CD1c-positive myeloid dendritic cell (primary cell): ENCODE data around the gene IGFL3.

ENCODE experiments used
- DNase-seq: peaks from one replicate; pipeline ENCODE4 v3.0.0-alpha.2; 2016; ENCODE audit errors: extremely low spot score

The IGFL3 gene

DNA sequence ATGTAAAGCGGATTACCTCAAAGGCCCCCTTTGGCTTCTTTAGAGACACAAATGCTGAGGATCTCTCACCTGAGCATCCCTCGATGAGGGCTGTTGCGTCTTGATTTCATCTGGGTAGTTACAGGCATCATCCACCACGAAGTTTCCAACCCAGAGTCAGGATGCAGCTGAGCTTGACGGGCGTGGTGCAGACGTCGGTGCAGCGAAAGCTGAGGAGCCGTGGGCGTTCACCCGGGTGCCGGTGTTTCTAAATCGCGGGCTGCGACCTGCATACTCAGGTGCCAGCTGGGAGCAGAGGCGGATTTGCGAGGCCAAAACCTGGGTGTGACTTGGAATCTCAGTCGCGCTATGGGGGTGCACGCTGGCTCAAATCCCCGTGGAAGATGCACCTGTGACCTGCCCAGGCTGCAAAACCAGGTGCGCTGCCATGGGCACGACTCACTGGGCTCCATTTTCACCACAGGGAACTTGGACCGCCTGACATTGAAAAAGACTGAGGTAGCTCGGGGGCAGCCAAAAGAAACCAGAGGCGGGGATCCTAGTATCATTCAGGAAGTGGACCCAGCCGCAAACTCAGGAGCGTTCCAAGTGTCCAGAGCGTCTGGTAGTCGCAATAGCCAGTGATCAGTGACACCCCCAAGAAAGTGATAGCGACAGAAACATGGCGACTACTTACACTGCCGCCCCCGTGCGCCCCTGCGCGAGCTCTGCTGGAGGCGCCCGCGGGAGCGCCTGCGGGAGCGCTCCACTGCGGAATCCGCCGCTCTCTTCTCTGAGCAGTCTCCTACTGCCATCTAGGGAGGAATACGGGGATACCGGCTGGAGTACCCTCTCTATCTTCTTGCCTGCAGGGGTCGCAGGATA, 47.3 kb downstream of the IGFL3 start:
- peak; percentile 68 for DNase-seq

DNA sequence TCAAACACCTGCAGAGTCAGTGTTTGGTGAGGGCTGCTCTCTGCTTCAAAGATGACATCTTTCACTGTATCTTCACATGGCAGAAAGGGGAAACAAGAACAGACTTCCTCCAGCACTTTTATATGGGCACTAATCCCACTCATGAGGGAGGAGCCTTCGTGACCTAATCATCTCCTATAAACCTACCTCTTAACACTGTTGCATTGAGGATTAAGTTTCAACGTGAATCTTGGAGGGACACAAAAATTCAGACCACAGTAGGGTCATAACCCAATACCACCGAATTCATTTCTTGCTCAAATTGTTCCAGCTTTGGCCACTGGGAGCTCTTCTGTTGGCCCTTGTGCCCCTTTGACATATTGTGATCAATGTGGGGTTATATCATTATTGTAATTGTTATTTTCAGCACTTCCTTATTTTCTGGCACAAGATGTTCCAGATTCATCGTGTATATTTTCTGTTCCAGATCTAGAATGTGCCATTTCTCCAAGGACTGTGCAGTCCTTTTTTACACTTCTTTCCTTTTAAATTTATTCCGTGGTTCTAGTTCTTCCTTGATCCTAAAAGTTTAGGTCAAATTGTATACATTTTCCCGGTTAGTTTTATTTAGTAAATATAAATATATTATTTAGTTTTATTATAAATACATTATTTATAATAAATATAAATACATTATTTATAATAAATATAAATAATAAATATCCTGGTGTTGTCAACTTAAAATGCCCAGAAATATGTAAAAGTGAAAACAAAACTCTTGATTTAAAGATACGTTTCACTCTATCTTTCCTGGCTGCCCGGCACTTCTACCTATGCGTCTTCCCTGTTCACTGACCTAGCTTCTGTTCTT, 48.2 kb downstream of the IGFL3 start:
- DNase-seq = peak; percentile 45

DNA sequence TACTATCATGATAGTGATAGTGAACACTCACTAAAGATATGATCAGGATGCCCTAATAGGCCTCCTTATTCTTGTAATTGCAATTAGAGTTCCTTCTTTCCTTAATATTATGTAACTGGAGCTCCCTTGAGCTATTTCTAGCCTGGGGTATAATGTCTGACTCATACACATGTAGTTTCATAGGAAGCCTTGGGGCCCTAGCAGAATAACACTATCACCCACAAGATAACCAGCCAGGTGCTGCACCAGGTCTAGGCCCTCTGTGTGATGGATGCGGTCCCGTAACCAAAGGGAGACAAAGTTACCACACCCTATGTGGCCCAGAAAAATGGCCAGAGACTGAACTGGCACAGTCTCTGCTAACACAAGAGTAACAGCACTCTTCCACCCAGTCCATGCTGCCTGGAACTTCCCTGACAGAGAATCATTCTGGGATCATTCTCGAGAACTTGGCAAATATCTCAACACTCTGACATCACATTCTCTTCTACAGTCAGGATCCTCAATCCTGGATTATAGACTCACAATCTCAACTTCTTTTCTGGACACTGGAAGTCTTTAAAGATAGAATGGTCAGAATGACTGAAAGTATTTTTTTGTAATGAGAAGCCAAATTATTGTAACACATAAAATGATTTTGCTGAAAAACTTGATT, 51.1 kb downstream of the IGFL3 start:
- no peak for DNase-seq
